Choroid plexus epithelial cell (primary cell): Measurements from ENCODE around the gene TGIF1.

Source experiments
- DNase-seq: peaks from one replicate; pipeline ENCODE4 v3.0.0-alpha.2; 2010; ENCODE audit warnings: low read depth
- H3K4me3 ChIP-seq: 2 replicates; pipeline ENCODE4 v1.5.1; 2011; ENCODE audit warnings: low read depth, mild to moderate bottlenecking, control low read depth, low read length, moderate library complexity
- CTCF ChIP-seq: conservative IDR thresholded peaks from 2 replicates; pipeline ENCODE4 v1.5.1; 2011; ENCODE audit warnings: low read depth, mild to moderate bottlenecking, control low read depth, inconsistent platforms, low read length, moderate library complexity

The TGIF1 gene

GRCh38 chr18:3420919-3421279, 29.1 kb upstream of the TGIF1 start:
- H3K4me3 ChIP-seq: no peak overlapping the region
- no peak for TF ChIP-seq CTCF
- DNase-seq: no peak

- no peak for TF ChIP-seq CTCF
- no peak overlapping the region for H3K4me3 ChIP-seq
- no peak for DNase-seq
These were observed 27.1 kb upstream of the TGIF1 start for GRCh38 chr18:3422905-3423304.

GRCh38 chr18:3424280-3424890, 25.6 kb upstream of the TGIF1 start:
- H3K4me3 ChIP-seq: no peak overlapping the region
- no peak for TF ChIP-seq CTCF
- DNase-seq: no peak

- TF ChIP-seq CTCF: no peak
- DNase-seq: no peak
- no peak overlapping the region for H3K4me3 ChIP-seq
These were observed 24.9 kb upstream of the TGIF1 start for GRCh38 chr18:3425030-3425429.

- no peak for DNase-seq
- no peak for TF ChIP-seq CTCF
- H3K4me3 ChIP-seq: no peak overlapping the region
These were observed 24.5 kb upstream of the TGIF1 start for GRCh38 chr18:3425446-3425845.

GRCh38 chr18:3426074-3426473, 23.9 kb upstream of the TGIF1 start:
- H3K4me3 ChIP-seq: no peak overlapping the region
- no peak for DNase-seq
- no peak for TF ChIP-seq CTCF

- no peak for DNase-seq
- TF ChIP-seq CTCF: no peak
- no peak overlapping the region for H3K4me3 ChIP-seq
These were observed 22.0 kb upstream of the TGIF1 start for GRCh38 chr18:3427944-3428343.
